ENCODE results near the gene IER2.

IER2 gene

GRCh38 chr19:13154241-13154778 lies 4.1 kb downstream of the IER2 start:
- Histone ChIP-seq H3K23ac (ENCODE audit: low read length) (no peak overlapping the region), H4K12ac (ENCODE audit: low read depth, low read length) (peak overlapping the region; percentile 39), H3K79me2 (ENCODE audit: control insufficient read depth, insufficient read depth, low read length, poor library complexity) (peaks cover 48% of the 10 kb centered on the region), H3K4ac (ENCODE audit: low read depth, low read length) (peak overlapping the region; percentile 72), H3K4me3 (ENCODE audit: low read depth, low read length) (peak overlapping the region; percentile 97), H2AFZ (ENCODE audit: insufficient read depth, low read length, poor library complexity) (peak overlapping the region; percentile 17), H2AK5ac (ENCODE audit: low read length) (peak overlapping the region; percentile 59), H2BK120ac (ENCODE audit: insufficient read depth, low read length, poor library complexity) (peak overlapping the region; percentile 88), H3K36me3 (ENCODE audit: control insufficient read depth in 1 of 2, insufficient read depth in 2 of 2, low read length in 2 of 2) (peaks cover 0 to 8% of the 10 kb centered on the region in 2 experiments), H3K27me3 (ENCODE audit: insufficient read depth, low read length) (no peaks in the 10 kb centered on the region), H3K27ac (ENCODE audit: low read depth, low read length) (peak overlapping the region; percentile 91), H4K8ac (ENCODE audit: low read depth, low read length) (peak overlapping the region; percentile 85), H3K4me2 (ENCODE audit: low read length) (peak overlapping the region; percentile 81), H3K14ac (ENCODE audit: low read length) (peak overlapping the region; percentile 91), H3K18ac (ENCODE audit: low read length) (peak overlapping the region; percentile 97), H3K9ac (ENCODE audit: low read length) (peak overlapping the region; percentile 91), H4K91ac (ENCODE audit: low read depth, low read length) (peak overlapping the region; percentile 96), H3K79me1 (ENCODE audit: low read length) (peaks cover 56% of the 10 kb centered on the region), H2BK12ac (ENCODE audit: low read length) (peak overlapping the region; percentile 62), H2BK5ac (ENCODE audit: low read depth, low read length, poor library complexity) (peak overlapping the region; percentile 84), H3K4me1 (ENCODE audit: control insufficient read depth in 1 of 2, insufficient read depth in 2 of 2, low read length in 2 of 2) (peaks cover 13 to 19% of the 10 kb centered on the region in 2 experiments), H3K9me3 (ENCODE audit: insufficient read depth, low read depth, low read length) (peaks cover 3% of the 10 kb centered on the region)
- peak; percentile 79 to 81 for DNase-seq
- WGBS (ENCODE audit: extremely low coverage, insufficient coverage, insufficient read length) = no CpG with 5 or more reads among the region's 21 CpGs

DNA sequence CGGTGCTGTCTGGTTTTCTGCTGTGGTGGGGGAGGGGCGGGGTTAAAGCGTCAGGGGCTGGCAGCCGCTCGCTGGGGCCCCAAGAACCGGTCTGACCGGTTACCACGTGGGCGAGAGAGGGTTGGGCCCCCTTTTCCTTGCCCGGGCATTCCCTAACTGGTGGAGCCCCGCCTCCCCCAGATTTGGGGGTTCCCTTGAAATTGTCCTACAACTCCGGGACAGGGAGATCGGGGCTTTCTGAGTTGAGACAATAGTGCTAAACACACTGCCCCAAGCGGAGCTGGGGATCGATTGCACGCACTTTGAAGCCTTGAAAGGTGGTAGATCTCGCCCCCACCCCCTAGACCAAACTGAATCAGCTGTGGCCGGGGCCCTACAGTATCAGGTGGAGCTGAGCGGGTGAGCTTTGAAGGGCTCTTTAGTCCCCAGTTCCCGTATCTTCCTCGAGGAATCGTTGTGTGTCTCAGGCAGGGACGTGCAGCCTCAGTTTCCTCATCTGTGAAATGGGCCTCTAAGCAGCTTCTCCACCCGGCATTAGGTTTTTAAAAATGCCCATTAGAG lies 4.8 kb downstream of the IER2 start:
- peak overlapping the region; percentile 85 for H4K12ac ChIP-seq (ENCODE audit: low read depth, low read length)
- H3K27me3 ChIP-seq (ENCODE audit: insufficient read depth, low read length) = no peaks in the 10 kb centered on the region
- H2AFZ ChIP-seq (ENCODE audit: insufficient read depth, low read length, poor library complexity) = peak overlapping the region; percentile 56
- H2AK5ac ChIP-seq (ENCODE audit: low read length) = peak overlapping the region; percentile 96
- peak overlapping the region; percentile 90 for H2BK120ac ChIP-seq (ENCODE audit: insufficient read depth, low read length, poor library complexity)
- H4K8ac ChIP-seq (ENCODE audit: low read depth, low read length) = peak overlapping the region; percentile 92
- peak overlapping the region; percentile 93 for H2BK12ac ChIP-seq (ENCODE audit: low read length)
- no peak overlapping the region for H3K4me3 ChIP-seq (ENCODE audit: low read depth, low read length)
- peaks cover 13 to 16% of the 10 kb centered on the region in 2 experiments for H3K4me1 ChIP-seq (ENCODE audit: control insufficient read depth in 1 of 2, insufficient read depth in 2 of 2, low read length in 2 of 2)
- H3K4me2 ChIP-seq (ENCODE audit: low read length) = peak overlapping the region; percentile 81
- WGBS (ENCODE audit: extremely low coverage, insufficient coverage, insufficient read length) = no CpG with 5 or more reads among the region's 24 CpGs
- peak overlapping the region; percentile 89 for H2BK5ac ChIP-seq (ENCODE audit: low read depth, low read length, poor library complexity)
- H3K79me1 ChIP-seq (ENCODE audit: low read length) = peaks cover 51% of the 10 kb centered on the region
- peaks cover 42% of the 10 kb centered on the region for H3K79me2 ChIP-seq (ENCODE audit: control insufficient read depth, insufficient read depth, low read length, poor library complexity)
- no peak overlapping the region for H3K23ac ChIP-seq (ENCODE audit: low read length)
- H3K18ac ChIP-seq (ENCODE audit: low read length) = peak overlapping the region; percentile 90
- peak overlapping the region; percentile 67 for H3K9ac ChIP-seq (ENCODE audit: low read length)
- peak overlapping the region; percentile 91 for H3K27ac ChIP-seq (ENCODE audit: low read depth, low read length)
- H4K91ac ChIP-seq (ENCODE audit: low read depth, low read length) = peak overlapping the region; percentile 94
- H3K9me3 ChIP-seq (ENCODE audit: insufficient read depth, low read depth, low read length) = peaks cover 2% of the 10 kb centered on the region
- peaks cover 0 to 8% of the 10 kb centered on the region in 2 experiments for H3K36me3 ChIP-seq (ENCODE audit: control insufficient read depth in 1 of 2, insufficient read depth in 2 of 2, low read length in 2 of 2)
- peak; percentile 96 for DNase-seq
- peak overlapping the region; percentile 94 for H3K14ac ChIP-seq (ENCODE audit: low read length)
- H3K4ac ChIP-seq (ENCODE audit: low read depth, low read length) = peak overlapping the region; percentile 80

GRCh38 chr19:13155472-13156359 lies 5.5 kb downstream of the IER2 start:
- WGBS (ENCODE audit: extremely low coverage, insufficient coverage, insufficient read length) = no CpG with 5 or more reads among the region's 55 CpGs
- Histone ChIP-seq H3K4me1 (ENCODE audit: control insufficient read depth in 1 of 2, insufficient read depth in 2 of 2, low read length in 2 of 2) (peaks cover 13 to 16% of the 10 kb centered on the region in 2 experiments), H3K9ac (ENCODE audit: low read length) (peak overlapping the region; percentile 16), H2AK5ac (ENCODE audit: low read length) (peak overlapping the region; percentile 45), H3K14ac (ENCODE audit: low read length) (peak overlapping the region; percentile 97), H3K79me1 (ENCODE audit: low read length) (peaks cover 46% of the 10 kb centered on the region), H4K12ac (ENCODE audit: low read depth, low read length) (peak overlapping the region; percentile 85), H3K27ac (ENCODE audit: low read depth, low read length) (peak overlapping the region; percentile 91), H3K4ac (ENCODE audit: low read depth, low read length) (peak overlapping the region; percentile 80), H3K27me3 (ENCODE audit: insufficient read depth, low read length) (no peaks in the 10 kb centered on the region), H4K91ac (ENCODE audit: low read depth, low read length) (peak overlapping the region; percentile 94), H3K9me3 (ENCODE audit: insufficient read depth, low read depth, low read length) (peaks cover 2% of the 10 kb centered on the region), H2BK5ac (ENCODE audit: low read depth, low read length, poor library complexity) (peak overlapping the region; percentile 89), H3K4me3 (ENCODE audit: low read depth, low read length) (no peak overlapping the region), H2BK120ac (ENCODE audit: insufficient read depth, low read length, poor library complexity) (peak overlapping the region; percentile 90), H2AFZ (ENCODE audit: insufficient read depth, low read length, poor library complexity) (peak overlapping the region; percentile 42), H3K4me2 (ENCODE audit: low read length) (peak overlapping the region; percentile 81), H3K36me3 (ENCODE audit: control insufficient read depth in 1 of 2, insufficient read depth in 2 of 2, low read length in 2 of 2) (peaks cover 0 to 8% of the 10 kb centered on the region in 2 experiments), H3K23ac (ENCODE audit: low read length) (no peak overlapping the region), H2BK12ac (ENCODE audit: low read length) (peak overlapping the region; percentile 95), H4K8ac (ENCODE audit: low read depth, low read length) (peak overlapping the region; percentile 92), H3K79me2 (ENCODE audit: control insufficient read depth, insufficient read depth, low read length, poor library complexity) (peaks cover 38% of the 10 kb centered on the region), H3K18ac (ENCODE audit: low read length) (peak overlapping the region; percentile 50)
- DNase-seq = peak; percentile 89 to 96

DNA sequence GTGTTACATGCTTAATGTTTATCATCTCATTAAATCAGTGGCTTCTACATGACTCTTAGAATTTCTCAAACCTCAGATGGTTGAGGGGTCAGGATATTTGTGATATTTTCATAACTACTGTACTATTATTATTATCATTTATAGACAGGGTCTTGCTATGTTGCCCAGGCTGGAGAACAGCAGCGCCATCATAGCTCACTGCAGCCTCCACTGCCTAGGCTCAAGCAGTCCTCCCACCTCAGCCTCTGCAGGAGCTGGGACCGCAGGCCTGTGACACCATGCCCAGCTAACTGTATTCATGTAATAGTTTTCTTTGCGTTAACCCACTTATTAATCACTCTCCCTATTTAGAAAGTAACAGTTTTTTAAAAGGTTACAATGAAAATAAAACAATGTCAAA lies 9.5 kb downstream of the IER2 start:
- no peak overlapping the region for H3K14ac ChIP-seq (ENCODE audit: low read length)
- no peak overlapping the region for H4K12ac ChIP-seq (ENCODE audit: low read depth, low read length)
- DNase-seq = no peak
- H3K36me3 ChIP-seq (ENCODE audit: control insufficient read depth in 1 of 2, insufficient read depth in 2 of 2, low read length in 2 of 2) = no peaks in the 10 kb centered on the region
- no peak overlapping the region for H2BK5ac ChIP-seq (ENCODE audit: low read depth, low read length, poor library complexity)
- H3K9ac ChIP-seq (ENCODE audit: low read length) = no peak overlapping the region
- no CpG with 5 or more reads among the region's 3 CpGs for WGBS (ENCODE audit: extremely low coverage, insufficient coverage, insufficient read length)
- no peak overlapping the region for H4K8ac ChIP-seq (ENCODE audit: low read depth, low read length)
- H3K79me1 ChIP-seq (ENCODE audit: low read length) = peaks cover 36% of the 10 kb centered on the region
- peaks cover 27 to 32% of the 10 kb centered on the region in 2 experiments for H3K4me1 ChIP-seq (ENCODE audit: control insufficient read depth in 1 of 2, insufficient read depth in 2 of 2, low read length in 2 of 2)
- no peak overlapping the region for H3K4me2 ChIP-seq (ENCODE audit: low read length)
- no peak overlapping the region for H3K23ac ChIP-seq (ENCODE audit: low read length)
- H2AK5ac ChIP-seq (ENCODE audit: low read length) = no peak overlapping the region
- no peaks in the 10 kb centered on the region for H3K9me3 ChIP-seq (ENCODE audit: insufficient read depth, low read depth, low read length)
- no peak overlapping the region for H2BK12ac ChIP-seq (ENCODE audit: low read length)
- no peak overlapping the region for H4K91ac ChIP-seq (ENCODE audit: low read depth, low read length)
- H3K4me3 ChIP-seq (ENCODE audit: low read depth, low read length) = no peak overlapping the region
- no peak overlapping the region for H2AFZ ChIP-seq (ENCODE audit: insufficient read depth, low read length, poor library complexity)
- peaks cover 14% of the 10 kb centered on the region for H3K79me2 ChIP-seq (ENCODE audit: control insufficient read depth, insufficient read depth, low read length, poor library complexity)
- H3K18ac ChIP-seq (ENCODE audit: low read length) = no peak overlapping the region
- H3K27me3 ChIP-seq (ENCODE audit: insufficient read depth, low read length) = no peaks in the 10 kb centered on the region
- no peak overlapping the region for H3K27ac ChIP-seq (ENCODE audit: low read depth, low read length)
- H3K4ac ChIP-seq (ENCODE audit: low read depth, low read length) = no peak overlapping the region
- no peak overlapping the region for H2BK120ac ChIP-seq (ENCODE audit: insufficient read depth, low read length, poor library complexity)

Measured in trophoblast cell (in vitro differentiated cells and primary cell).